WI38 (cell line): ENCODE data around the gene SETD4.
A peak's percentile ranks its signal among the peaks of the same experiment; 100 is the strongest.
"Not testable (repeated sequence)": the region's sequence is repeated elsewhere in the genome, so short reads cannot be mapped to it uniquely, and the experiment has no call there.

ENCODE experiments used
- H3K4me3 ChIP-seq: 2 replicates; pipeline ENCODE4 v1.5.1; 2011; ENCODE audit warnings: low read depth, mild to moderate bottlenecking, control low read depth, low read length
- TF ChIP-seq, protein P1 (sequence below): IDR thresholded peaks from 2 replicates; pipeline ENCODE4 v1.5.1; 2012; ENCODE audit warnings: low read depth, mild to moderate bottlenecking, control low read depth, low read length

The SETD4 gene, protein sequence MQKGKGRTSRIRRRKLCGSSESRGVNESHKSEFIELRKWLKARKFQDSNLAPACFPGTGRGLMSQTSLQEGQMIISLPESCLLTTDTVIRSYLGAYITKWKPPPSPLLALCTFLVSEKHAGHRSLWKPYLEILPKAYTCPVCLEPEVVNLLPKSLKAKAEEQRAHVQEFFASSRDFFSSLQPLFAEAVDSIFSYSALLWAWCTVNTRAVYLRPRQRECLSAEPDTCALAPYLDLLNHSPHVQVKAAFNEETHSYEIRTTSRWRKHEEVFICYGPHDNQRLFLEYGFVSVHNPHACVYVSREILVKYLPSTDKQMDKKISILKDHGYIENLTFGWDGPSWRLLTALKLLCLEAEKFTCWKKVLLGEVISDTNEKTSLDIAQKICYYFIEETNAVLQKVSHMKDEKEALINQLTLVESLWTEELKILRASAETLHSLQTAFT

DNA sequence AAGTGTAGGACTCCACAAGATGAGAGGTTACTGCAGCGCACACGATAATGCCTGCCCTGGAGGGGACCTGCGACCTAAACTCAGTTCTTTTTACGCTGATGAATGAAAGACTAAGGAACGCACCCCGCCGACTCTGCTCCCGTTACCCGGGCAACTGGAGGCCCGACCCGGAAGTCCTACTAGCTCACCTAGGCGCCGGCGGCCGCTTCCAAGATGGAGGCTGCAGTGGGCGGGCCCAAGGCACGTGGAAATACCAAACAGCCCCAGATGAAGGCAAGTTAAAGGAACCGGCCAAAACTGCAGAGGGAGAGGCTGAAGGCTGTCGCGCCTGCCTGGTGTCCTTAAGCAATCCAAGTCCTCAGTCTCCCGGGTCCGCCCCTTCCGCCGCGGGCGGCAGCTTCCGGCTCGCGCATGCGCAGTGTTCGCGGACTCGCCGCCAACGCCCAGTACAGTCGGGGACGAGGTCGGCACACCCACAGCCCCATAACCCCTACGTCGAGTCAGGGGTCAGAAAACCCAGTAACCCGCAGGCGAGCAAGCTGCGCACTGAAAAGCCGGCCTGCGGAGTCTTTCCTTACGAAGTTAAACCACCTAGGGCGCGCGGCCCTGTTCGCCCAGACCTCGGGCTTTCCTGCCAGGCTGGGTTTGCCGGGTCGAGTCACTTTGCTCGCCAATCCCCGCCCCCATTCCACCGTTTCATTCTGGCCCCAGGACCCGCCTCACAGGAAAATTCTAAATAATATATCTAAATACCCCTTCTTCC is at the start of gene SETD4:
Gene SETD4, minus strand, starts transcription at position 368 of the 763 bp plus-strand sequence. CDS start 1,638 bp downstream, outside the sequence.
- TF ChIP-seq, protein P1, sequence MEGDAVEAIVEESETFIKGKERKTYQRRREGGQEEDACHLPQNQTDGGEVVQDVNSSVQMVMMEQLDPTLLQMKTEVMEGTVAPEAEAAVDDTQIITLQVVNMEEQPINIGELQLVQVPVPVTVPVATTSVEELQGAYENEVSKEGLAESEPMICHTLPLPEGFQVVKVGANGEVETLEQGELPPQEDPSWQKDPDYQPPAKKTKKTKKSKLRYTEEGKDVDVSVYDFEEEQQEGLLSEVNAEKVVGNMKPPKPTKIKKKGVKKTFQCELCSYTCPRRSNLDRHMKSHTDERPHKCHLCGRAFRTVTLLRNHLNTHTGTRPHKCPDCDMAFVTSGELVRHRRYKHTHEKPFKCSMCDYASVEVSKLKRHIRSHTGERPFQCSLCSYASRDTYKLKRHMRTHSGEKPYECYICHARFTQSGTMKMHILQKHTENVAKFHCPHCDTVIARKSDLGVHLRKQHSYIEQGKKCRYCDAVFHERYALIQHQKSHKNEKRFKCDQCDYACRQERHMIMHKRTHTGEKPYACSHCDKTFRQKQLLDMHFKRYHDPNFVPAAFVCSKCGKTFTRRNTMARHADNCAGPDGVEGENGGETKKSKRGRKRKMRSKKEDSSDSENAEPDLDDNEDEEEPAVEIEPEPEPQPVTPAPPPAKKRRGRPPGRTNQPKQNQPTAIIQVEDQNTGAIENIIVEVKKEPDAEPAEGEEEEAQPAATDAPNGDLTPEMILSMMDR, result no peak

DNA sequence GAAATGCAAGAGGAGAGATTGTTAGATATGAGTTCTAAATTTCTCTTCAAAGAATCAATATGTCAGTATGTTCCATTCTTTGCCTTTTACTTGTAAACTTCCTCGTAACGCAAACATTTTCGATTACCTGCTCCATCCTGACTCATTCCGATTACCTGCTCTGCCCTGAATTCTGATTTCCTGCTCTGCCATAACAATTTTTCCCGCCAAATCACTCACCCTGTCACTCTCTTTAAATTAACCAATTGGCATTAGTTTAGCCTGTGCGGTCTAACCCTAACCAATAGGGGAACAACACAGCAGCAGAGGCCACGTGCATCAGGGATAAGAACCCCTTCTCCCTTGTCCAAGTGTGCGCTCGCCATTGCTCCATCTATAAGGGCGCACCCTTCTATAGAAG is 49.5 kb upstream of the SETD4 start:
- TF ChIP-seq, protein P1, result no peak
- H3K4me3 ChIP-seq, result no peak overlapping the region

More for the DNA sequence above, at the start of gene SETD4:
- peak within 1 kb of the TSS; percentile 77 for H3K4me3 ChIP-seq

DNA sequence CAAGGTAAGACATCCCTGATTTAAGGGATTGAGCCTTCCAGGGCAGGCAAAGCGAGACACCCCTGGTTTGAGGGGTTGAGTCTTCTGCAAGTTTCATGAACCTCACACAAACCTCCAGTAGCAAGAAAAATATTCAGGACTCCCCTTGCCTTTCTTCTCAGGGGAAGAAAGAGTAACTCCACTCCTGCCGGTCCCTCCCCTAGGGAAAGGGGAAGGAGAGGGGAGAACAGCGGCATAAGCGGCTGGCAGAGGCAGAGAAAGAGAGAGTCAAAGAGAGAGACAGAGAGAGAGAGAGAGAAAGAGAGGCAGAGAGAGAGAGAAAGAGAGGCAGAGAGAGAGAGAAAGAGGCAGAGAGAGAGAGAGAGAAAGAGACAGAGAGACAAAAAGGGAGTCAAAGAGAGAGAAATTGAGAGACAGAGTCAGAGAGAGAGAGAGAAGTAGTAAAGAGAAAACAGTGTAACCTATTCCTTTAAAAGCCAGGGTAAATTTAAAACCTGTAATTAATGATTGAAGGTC is 45.1 kb upstream of the SETD4 start:
- TF ChIP-seq, protein P1, result no peak

DNA sequence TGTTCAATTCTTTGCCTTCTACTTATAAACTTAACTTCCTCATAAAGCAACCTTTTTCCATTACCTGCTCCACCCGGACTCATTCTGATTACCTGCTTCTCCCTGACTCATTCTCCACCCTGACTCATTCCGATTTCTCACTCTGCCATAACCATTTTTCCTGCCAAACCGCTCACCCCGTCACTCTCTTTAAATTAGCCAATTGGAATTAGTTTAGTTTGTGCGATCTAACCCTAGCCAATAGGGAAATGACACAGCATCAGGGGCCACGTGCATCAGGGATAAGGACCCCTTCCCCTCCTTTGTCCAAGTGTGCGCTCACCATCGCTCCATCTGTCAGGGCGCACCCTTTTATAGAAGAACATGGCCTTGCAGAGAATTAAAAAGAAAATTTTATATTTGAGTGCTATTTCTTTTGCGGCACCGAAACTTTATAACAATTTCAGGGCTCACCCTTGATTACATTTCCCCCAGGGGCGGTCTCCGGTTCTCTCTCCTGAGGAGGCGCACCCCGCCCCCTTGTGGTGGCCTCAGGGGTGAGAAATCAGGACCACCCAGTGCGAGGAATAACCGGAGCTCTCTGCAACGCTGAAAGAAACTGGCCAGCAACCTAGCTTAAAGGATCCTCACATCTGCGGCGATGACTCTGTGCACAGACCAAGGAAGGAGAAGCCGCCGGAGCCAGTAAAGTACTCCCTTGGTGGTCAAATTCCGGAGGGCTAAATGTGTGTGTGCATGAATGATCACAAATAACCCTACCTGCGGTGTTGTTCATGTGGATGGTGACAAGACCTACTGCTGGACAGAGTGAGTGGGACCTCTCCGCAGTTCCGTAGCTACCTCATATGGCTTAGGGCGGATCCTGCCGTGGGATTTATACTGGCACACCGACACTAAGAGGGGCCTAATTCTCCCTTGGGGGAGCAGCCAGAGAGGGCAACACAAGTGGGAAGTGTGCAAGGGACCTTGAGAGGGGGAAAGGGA is 44.3 kb upstream of the SETD4 start:
- H3K4me3 ChIP-seq, result peak overlapping the region; percentile 11
- TF ChIP-seq, protein P1, result peak; percentile 40; the same call in 1 of the 2 replicates

More for the DNA sequence above, 45.1 kb upstream of the SETD4 start:
- H3K4me3 ChIP-seq, result no peak overlapping the region

DNA sequence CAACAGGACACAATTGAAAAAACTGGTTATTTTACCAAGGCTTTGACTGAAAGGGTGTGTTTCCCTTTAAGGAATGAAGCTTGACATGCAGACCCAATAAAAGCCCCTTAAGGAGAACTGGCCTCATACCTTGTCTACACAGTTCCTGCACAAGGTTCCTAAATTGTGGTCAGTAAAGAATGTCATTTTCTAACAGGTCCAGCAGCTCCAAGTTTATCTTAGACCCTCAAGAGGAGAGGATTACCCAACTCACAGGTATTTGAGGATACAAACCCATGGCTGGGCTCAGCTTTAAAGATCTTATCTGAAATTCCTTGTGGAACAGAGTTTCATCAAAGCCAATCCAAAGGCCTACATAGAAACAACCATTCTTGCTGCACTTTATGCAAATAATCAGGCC is 43.1 kb upstream of the SETD4 start:
- H3K4me3 ChIP-seq, result no peak overlapping the region
- TF ChIP-seq, protein P1, result no peak

DNA sequence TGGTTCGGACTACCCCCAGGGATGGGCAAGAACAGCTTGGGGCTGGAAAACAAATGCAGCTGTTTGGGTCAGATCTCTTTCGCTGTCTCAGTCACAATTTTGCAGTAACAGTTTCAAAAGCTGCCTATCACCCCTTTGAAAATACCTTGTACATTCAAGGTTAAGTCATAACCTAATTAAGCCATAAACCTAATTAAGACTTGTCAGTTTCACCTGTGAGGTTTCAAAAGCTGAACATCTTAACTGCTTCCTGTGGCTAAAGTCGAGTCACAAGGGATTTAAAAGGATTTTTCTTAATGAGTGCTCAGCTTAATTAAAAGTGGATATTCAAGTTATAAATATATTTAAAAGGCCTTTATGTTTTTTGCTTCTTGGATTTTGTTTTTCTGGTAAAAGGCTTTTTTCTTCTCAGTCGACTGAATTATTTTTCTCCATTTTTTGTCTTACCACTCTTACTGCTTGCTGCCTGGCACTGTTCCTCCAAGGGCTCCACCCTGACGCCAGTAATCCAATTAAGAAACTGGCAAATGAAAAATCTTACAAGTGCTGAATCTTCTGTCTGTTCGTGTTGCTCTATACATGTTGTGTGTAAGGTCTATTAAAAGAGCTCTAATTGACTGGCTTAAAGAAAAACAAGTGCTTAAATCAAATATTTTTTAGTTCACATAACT is 40.8 kb upstream of the SETD4 start:
- no peak overlapping the region for H3K4me3 ChIP-seq
- TF ChIP-seq, protein P1, result no peak

DNA sequence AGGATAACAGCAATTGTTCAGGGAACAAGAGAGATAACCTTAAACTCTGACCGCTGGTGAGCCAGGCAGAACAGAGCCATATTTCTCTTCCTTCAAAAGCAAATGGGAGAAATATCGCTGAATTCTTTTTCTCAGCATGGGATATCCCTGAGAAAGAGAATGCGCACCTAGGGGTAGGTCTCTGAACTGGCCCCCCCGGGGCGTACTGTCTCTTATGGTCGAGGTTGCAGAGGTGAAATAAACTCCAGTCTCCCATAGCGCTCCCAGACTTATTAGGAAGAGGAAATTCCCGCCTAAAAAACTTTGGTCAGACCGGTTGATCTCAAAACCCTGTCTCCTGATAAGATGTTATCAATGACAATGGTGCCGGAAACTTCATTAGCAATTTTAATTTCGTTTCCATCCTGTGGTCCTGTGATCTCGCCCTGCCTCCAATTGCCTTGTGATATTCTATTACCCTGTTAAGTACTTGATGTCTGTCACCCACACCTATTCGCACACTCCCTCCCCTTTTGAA is 39.4 kb upstream of the SETD4 start:
- not testable (repeated sequence) for H3K4me3 ChIP-seq
